ENCODE measurements around the gene HSPA12B. TPM values are rescaled to one million over a fixed set of nuclear protein-coding genes. Genes with fewer than 3 reads are reported as not detected.
"Not testable (repeated sequence)": the region's sequence is repeated elsewhere in the genome, so short reads cannot be mapped to it uniquely, and the experiment has no call there.

HSPA12B gene
- total and polyA plus RNA-seq, 2 of the 8 experiments (the other 6 are each of a cell fraction or from before 2014, with no cell fraction given): 2.2 to 4.3 TPM

DNA sequence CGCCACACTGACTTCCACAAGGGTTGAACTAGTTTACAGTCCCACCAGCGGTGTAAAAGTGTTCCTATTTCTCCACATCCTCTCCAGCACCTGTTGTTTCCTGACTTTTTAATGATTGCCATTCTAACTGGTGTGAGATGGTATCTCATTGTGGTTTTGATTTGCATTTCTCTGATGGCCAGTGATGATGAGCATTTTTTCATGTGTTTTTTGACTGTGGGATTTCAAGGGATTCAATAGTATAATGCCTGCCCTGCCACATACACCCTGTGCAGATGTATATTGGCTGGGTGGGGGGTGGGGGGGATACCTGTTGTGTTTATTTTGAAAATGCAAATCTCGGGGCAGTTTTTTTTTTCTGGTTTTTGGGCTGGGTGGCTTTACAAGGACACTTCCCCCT, 61.7 kb downstream of the HSPA12B start:
- not testable (repeated sequence) for DNase-seq (ENCODE audit: low read depth in 1 of 2, low spot score in 2 of 2)
- 100% methylated on average over 1 of the region's 3 CpGs; no CpG with 5 or more reads in 1 of the 2 experiments for WGBS, 2 experiments (ENCODE audit: extremely low coverage in 1 of 2, insufficient coverage in 1 of 2, insufficient read length in 1 of 2, insufficient replicate concordance in 2 of 2, low coverage in 1 of 2, low lambda C conversion rate in 2 of 2, missing lambda C conversion rate in 1 of 2)

More for the DNA sequence above, 61.7 kb downstream of the HSPA12B start:
- not testable (repeated sequence) for H3K4ac ChIP-seq (replicated peaks; ENCODE audit: insufficient read length, low read depth, low read length); H4K8ac ChIP-seq (ENCODE audit: extremely low read depth, insufficient read depth, low read length); H4K20me1 ChIP-seq (replicated peaks in 1 of 2; ENCODE audit: control insufficient read depth in 1 of 2, insufficient read depth in 2 of 2, low read length in 2 of 2); H3K79me1 ChIP-seq (ENCODE audit: low read depth, low read length); H3K79me2 ChIP-seq (ENCODE audit: control insufficient read depth in 1 of 2, insufficient read depth in 2 of 2, low read length in 2 of 2); H3K9me3 ChIP-seq (ENCODE audit: insufficient read depth in 2 of 2, low read depth in 1 of 2, low read length in 1 of 2); H3K27ac ChIP-seq (ENCODE audit: low read depth, low read length); H3K14ac ChIP-seq (ENCODE audit: insufficient read length); H3K56ac ChIP-seq (replicated peaks; ENCODE audit: insufficient read length, low read depth, low read length); H2AK5ac ChIP-seq (ENCODE audit: low read depth, low read length); H3K9ac ChIP-seq (replicated peaks in 1 of 4; ENCODE audit: extremely low read depth in 1 of 4, low read depth in 3 of 4, low read length in 3 of 4); H3K36me3 ChIP-seq (ENCODE audit: control insufficient read depth in 2 of 4, insufficient read depth in 4 of 4, low read length in 3 of 4); H2BK20ac ChIP-seq (ENCODE audit: low read length); H3K18ac ChIP-seq (ENCODE audit: extremely low read depth, low read length); H2BK5ac ChIP-seq (ENCODE audit: low read depth, low read length); H3K4me2 ChIP-seq (ENCODE audit: insufficient read depth in 1 of 2, low read depth in 2 of 2, low read length in 2 of 2); H2BK120ac ChIP-seq (replicated peaks; ENCODE audit: low read depth, low read length); H3K23ac ChIP-seq (ENCODE audit: insufficient read length); FAIRE-seq; H4K5ac ChIP-seq (ENCODE audit: insufficient read length, low read depth, low read length); H3K27me3 ChIP-seq (replicated peaks in 1 of 4; ENCODE audit: control insufficient read depth in 3 of 4, extremely low read depth in 1 of 4, insufficient read depth in 3 of 4, low read length in 3 of 4); H4K91ac ChIP-seq (replicated peaks; ENCODE audit: insufficient read length, low read length); H2AFZ ChIP-seq (ENCODE audit: low read length); H2BK15ac ChIP-seq (ENCODE audit: low read length); H3K23me2 ChIP-seq (ENCODE audit: low read depth, low read length); H3K4me3 ChIP-seq (ENCODE audit: extremely low read depth in 1 of 4, insufficient read depth in 2 of 4, low read depth in 3 of 4, low read length in 4 of 4); H2BK12ac ChIP-seq (ENCODE audit: low read depth, low read length)
- POLR2A ChIA-PET (ENCODE audit: partially characterized antibody): interaction anchor here (1.0 kb wide), 1 partner anchor 27 kb away, joined by 3 read pairs; the partner anchor contains the start of gene AP5S1
- CTCF ChIA-PET (ENCODE audit: partially characterized antibody): interaction anchor here (0.8 to 2.6 kb wide), 3 partner anchors 24 to 61 kb away, joined by 3 to 16 read pairs (median 9); no protein-coding TSS in a partner anchor
- H3K4me1 ChIP-seq (replicated peaks in 1 of 4; ENCODE audit: control insufficient read depth in 3 of 4, insufficient read depth in 4 of 4, low read length in 3 of 4): peaks cover 5 to 18% (median 11%) of the 10 kb centered on the region in 4 experiments

All from H1 (cell line).